Testis (tissue), 3 donors: Measurements from ENCODE around the gene AKT1. TPM values are rescaled to one million over a fixed set of nuclear protein-coding genes. Genes with fewer than 3 reads are reported as not detected.

Experiments
- DNase-seq: peaks from one replicate; pipeline ENCODE4 v3.0.0-alpha.2; 2019
- H3K27ac ChIP-seq, 2 donors: fragments of 200-600 bp; sonication (generic); one replicate each; pipeline ENCODE4 v1.5.1; 2019
- H3K27me3 ChIP-seq: fragments of 200-600 bp; sonication (generic); one replicate; pipeline ENCODE4 v1.5.1; 2019
- H3K36me3 ChIP-seq: fragments of 200-600 bp; sonication (generic); one replicate; pipeline ENCODE4 v1.5.1; 2017; ENCODE audit warnings: low read depth; ENCODE audit errors: missing control alignments
- H3K4me1 ChIP-seq: fragments of 200-600 bp; sonication (generic); one replicate; pipeline ENCODE4 v1.5.1; 2019
- H3K4me3 ChIP-seq, 2 donors: fragments of 200-600 bp; sonication (generic); one replicate each; pipeline ENCODE4 v1.5.1; 2017 to 2019
- H3K9me3 ChIP-seq: fragments of 200-600 bp; sonication (generic); one replicate; pipeline ENCODE4 v1.5.1; 2017
- CTCF ChIP-seq, 3 experiments: fragments of 450-650 bp in 2 of 3; fragments of 200-600 bp in 1 of 3; sonication (generic) in 1 of 3; IDR thresholded peaks; one replicate each; pipeline ENCODE4 v1.5.1; 2016 to 2019; ENCODE audit warnings: antibody characterized with exemption in 3 of 3, mild to moderate bottlenecking in 2 of 3, moderate library complexity in 1 of 3
- POLR2A ChIP-seq: fragments of 450-650 bp; IDR thresholded peaks from one replicate; pipeline ENCODE4 v1.6.1; 2017; ENCODE audit warnings: antibody characterized with exemption, mild to moderate bottlenecking, moderate library complexity
- WGBS, 2 donors: methylation state at CpG; one replicate each; pipeline ENCODE4 v1.1.5; 2018; 5-methylcytosine and 5-hydroxymethylcytosine counted together
- intact Hi-C: fragments of 100-400 bp; cut with DNase I; formaldehyde crosslinking; loops from one replicate; pipeline ENCODE4 v1.15.1; 2023; ENCODE audit warnings: low total_unique reads
- polyA plus RNA-seq: library from polyadenylated mRNA; stranded (reverse); fragments of 350-450 nt; fragmentation: Illumina TruSeq; extraction: RNeasy Lipid Tissue Mini Kit (QIAGEN cat#74804); gene quantifications from one replicate; pipeline ENCODE4 v1.2.3, GENCODE V29; 2014; ENCODE audit warnings: low read depth, low replicate concordance; ENCODE audit not compliant: insufficient read depth
- total RNA-seq, 2 donors: library from RNA; depleted of rRNA; stranded (reverse); fragments of >200 nt; gene quantifications; one replicate each; pipeline ENCODE4 v1.2.3, GENCODE V29; 2016

AKT1 gene
- total and polyA plus RNA-seq, 3 donors from 2014 or later, result 68.2 to 125 (median 106) TPM

- H3K36me3 ChIP-seq, result no peaks in the 10 kb centered on the region
- no peak for DNase-seq
- no peaks in the 10 kb centered on the region for H3K27me3 ChIP-seq
- H3K27ac ChIP-seq, result no peak overlapping the region
- intact Hi-C loops, result loop anchor here (5.0 kb wide), 1 partner anchor 51 kb away; no protein-coding TSS in a partner anchor
- WGBS, 2 donors, result 99% methylated on average over 15 of the region's 15 CpGs
- no peaks in the 10 kb centered on the region for H3K4me1 ChIP-seq
- H3K4me3 ChIP-seq, result no peak overlapping the region
- no peaks in the 10 kb centered on the region for H3K9me3 ChIP-seq
- TF ChIP-seq CTCF (IDR thresholded peaks at IDR 0.05), result no peak
- no peak for TF ChIP-seq POLR2A
Measured at GRCh38 chr14:104776481-104776880, 19.1 kb downstream of the AKT1 start.

GRCh38 chr14:104775073-104775489 lies 20.5 kb downstream of the AKT1 start:
- H3K27ac ChIP-seq, result no peak overlapping the region
- WGBS, 2 donors, result 82 to 91% methylated on average over 4 to 13 of the region's 13 CpGs

GRCh38 chr14:104774453-104775072 lies 21.0 kb downstream of the AKT1 start:
- Histone ChIP-seq H3K4me1 (no peaks in the 10 kb centered on the region), H3K4me3 (no peak overlapping the region), H3K9me3 (no peaks in the 10 kb centered on the region), H3K27ac (no peak overlapping the region), H3K27me3 (no peaks in the 10 kb centered on the region), H3K36me3 (no peaks in the 10 kb centered on the region)
- no peak for TF ChIP-seq POLR2A
- TF ChIP-seq CTCF (IDR thresholded peaks at IDR 0.05), result no peak
- intact Hi-C loops, result loop anchor here (5.0 kb wide), 1 partner anchor 53 kb away; no protein-coding TSS in a partner anchor
- no peak for DNase-seq
- WGBS, 2 donors, result 89 to 93% methylated on average over 11 to 20 of the region's 20 CpGs

More at GRCh38 chr14:104775073-104775489, 20.5 kb downstream of the AKT1 start:
- Histone ChIP-seq H3K36me3 (no peaks in the 10 kb centered on the region), H3K27me3 (no peaks in the 10 kb centered on the region), H3K9me3 (no peaks in the 10 kb centered on the region), H3K4me1 (no peaks in the 10 kb centered on the region), H3K4me3 (no peak overlapping the region)
- TF ChIP-seq CTCF (IDR thresholded peaks at IDR 0.05) (no peak), POLR2A (no peak)
- no peak for DNase-seq
- intact Hi-C loops, result loop anchor here (5.0 kb wide), 1 partner anchor 52 kb away; no protein-coding TSS in a partner anchor

- no peak for DNase-seq
- Histone ChIP-seq H3K36me3 (no peaks in the 10 kb centered on the region), H3K4me1 (peaks cover 3% of the 10 kb centered on the region), H3K4me3 (no peak overlapping the region), H3K27me3 (no peaks in the 10 kb centered on the region), H3K27ac (no peak overlapping the region), H3K9me3 (no peaks in the 10 kb centered on the region)
- WGBS, 2 donors, result 90 to 91% methylated on average over 29 to 46 of the region's 46 CpGs
- TF ChIP-seq POLR2A (no peak), CTCF (IDR thresholded peaks at IDR 0.05) (no peak)
- intact Hi-C loops, result no loop called here
Measured at GRCh38 chr14:104773505-104774452, 21.8 kb downstream of the AKT1 start.
